ENCODE data around the gene TLDC2.
"Not testable (repeated sequence)": the region's sequence is repeated elsewhere in the genome, so short reads cannot be mapped to it uniquely, and the experiment has no call there.

The TLDC2 gene

GRCh38 chr20:36929691-36930090 is 53.8 kb downstream of the TLDC2 start:
- Mint-ChIP-seq H3K27ac (peak overlapping the region; percentile 91), H3K36me3 (peaks cover 6% of the 10 kb centered on the region), H3K4me1 (ENCODE audit: low read depth) (peaks cover 61% of the 10 kb centered on the region), H3K27me3 (no peaks in the 10 kb centered on the region), H3K9me3 (ENCODE audit: low read depth) (no peaks in the 10 kb centered on the region), H3K4me3 (peak overlapping the region; percentile 60)

GRCh38 chr20:36932067-36932466 is 56.1 kb downstream of the TLDC2 start:
- Mint-ChIP-seq H3K27ac (peak overlapping the region; percentile 88), H3K4me1 (ENCODE audit: low read depth) (peaks cover 60% of the 10 kb centered on the region)
- not testable (repeated sequence) for H3K27me3 Mint-ChIP-seq; H3K36me3 Mint-ChIP-seq; H3K9me3 Mint-ChIP-seq (ENCODE audit: low read depth); H3K4me3 Mint-ChIP-seq

GRCh38 chr20:36932476-36933426 is 56.8 kb downstream of the TLDC2 start:
- H3K9me3 Mint-ChIP-seq (ENCODE audit: low read depth), result no peaks in the 10 kb centered on the region
- H3K4me3 Mint-ChIP-seq, result no peak overlapping the region

GRCh38 chr20:36933571-36933970 is 57.6 kb downstream of the TLDC2 start:
- H3K4me3 Mint-ChIP-seq; H3K27ac Mint-ChIP-seq; H3K9me3 Mint-ChIP-seq (ENCODE audit: low read depth); H3K36me3 Mint-ChIP-seq; H3K27me3 Mint-ChIP-seq: not testable (repeated sequence)
- peaks cover 64% of the 10 kb centered on the region for H3K4me1 Mint-ChIP-seq (ENCODE audit: low read depth)

More at GRCh38 chr20:36932476-36933426, 56.8 kb downstream of the TLDC2 start:
- Mint-ChIP-seq H3K4me1 (ENCODE audit: low read depth) (peaks cover 65% of the 10 kb centered on the region), H3K36me3 (peaks cover 9% of the 10 kb centered on the region), H3K27me3 (no peaks in the 10 kb centered on the region), H3K27ac (peak overlapping the region; percentile 88)

GRCh38 chr20:36936341-36936740 is 60.4 kb downstream of the TLDC2 start:
- H3K4me1 Mint-ChIP-seq (ENCODE audit: low read depth), result peaks cover 62% of the 10 kb centered on the region
- no peak overlapping the region for H3K4me3 Mint-ChIP-seq
- no peaks in the 10 kb centered on the region for H3K9me3 Mint-ChIP-seq (ENCODE audit: low read depth)
- H3K36me3 Mint-ChIP-seq, result peaks cover 15% of the 10 kb centered on the region
- H3K27me3 Mint-ChIP-seq, result no peaks in the 10 kb centered on the region
- H3K27ac Mint-ChIP-seq, result peak overlapping the region; percentile 80

GRCh38 chr20:36936761-36937401 is 60.9 kb downstream of the TLDC2 start:
- Mint-ChIP-seq H3K4me1 (ENCODE audit: low read depth) (peaks cover 63% of the 10 kb centered on the region), H3K36me3 (peaks cover 17% of the 10 kb centered on the region), H3K27ac (peak overlapping the region; percentile 80), H3K4me3 (peak overlapping the region; percentile 44)
- H3K9me3 Mint-ChIP-seq (ENCODE audit: low read depth); H3K27me3 Mint-ChIP-seq: not testable (repeated sequence)

GRCh38 chr20:36937402-36937770 is 61.4 kb downstream of the TLDC2 start:
- Mint-ChIP-seq H3K9me3 (ENCODE audit: low read depth) (no peaks in the 10 kb centered on the region), H3K36me3 (peaks cover 17% of the 10 kb centered on the region), H3K27ac (peak overlapping the region; percentile 75), H3K27me3 (no peaks in the 10 kb centered on the region), H3K4me1 (ENCODE audit: low read depth) (peaks cover 62% of the 10 kb centered on the region), H3K4me3 (peak overlapping the region; percentile 44)

GRCh38 chr20:36941401-36941835 is 65.5 kb downstream of the TLDC2 start:
- no peaks in the 10 kb centered on the region for H3K9me3 Mint-ChIP-seq (ENCODE audit: low read depth)
- H3K4me3 Mint-ChIP-seq, result peak overlapping the region; percentile 77
- H3K4me1 Mint-ChIP-seq (ENCODE audit: low read depth), result peaks cover 76% of the 10 kb centered on the region
- H3K27me3 Mint-ChIP-seq, result no peaks in the 10 kb centered on the region
- H3K36me3 Mint-ChIP-seq, result peaks cover 20% of the 10 kb centered on the region
- peak overlapping the region; percentile 94 for H3K27ac Mint-ChIP-seq
